Peyer's patch (tissue), 4 donors: ENCODE results near the gene OSBPL5. TPM values are rescaled to one million over a fixed set of nuclear protein-coding genes. Genes with fewer than 3 reads are reported as not detected.

Source experiments
- DNase-seq, 3 donors: peaks; one replicate each; pipeline ENCODE4 v3.0.0-alpha.2; 2017 to 2019
- H3K27ac ChIP-seq, 4 donors: fragments of 200-600 bp; sonication (generic); one replicate each; pipeline ENCODE4 v1.5.1; 2016 to 2019
- H3K27me3 ChIP-seq, 2 donors: fragments of 200-600 bp; sonication (generic); one replicate each; pipeline ENCODE4 v1.5.1; 2019
- H3K36me3 ChIP-seq, 3 donors: fragments of 200-600 bp; sonication (generic); one replicate each; pipeline ENCODE4 v1.5.1; 2016 to 2019
- H3K4me1 ChIP-seq, 4 donors: fragments of 200-600 bp; sonication (generic); one replicate each; pipeline ENCODE4 v1.5.1; 2016 to 2019
- H3K4me3 ChIP-seq, 4 donors: fragments of 200-600 bp; sonication (generic); 1 replicate in 3 of 4; 2 replicates in 1 of 4; pipeline ENCODE4 v1.5.1; 2016 to 2019; ENCODE audit warnings: mild to moderate bottlenecking in 1 of 4
- H3K9me3 ChIP-seq, 4 donors: fragments of 200-600 bp; sonication (generic); one replicate each; pipeline ENCODE4 v1.5.1; 2016 to 2019; ENCODE audit warnings: mild to moderate bottlenecking in 1 of 4
- CTCF ChIP-seq, 6 experiments: fragments of 450-650 bp in 4 of 6; fragments of 200-600 bp in 2 of 6; sonication (generic) in 1 of 6; IDR thresholded peaks; one replicate each; pipeline ENCODE4 v1.5.1; 2017 to 2019; ENCODE audit warnings: antibody characterized with exemption in 6 of 6, mild to moderate bottlenecking in 3 of 6, moderate library complexity in 1 of 6
- POLR2A ChIP-seq, 2 donors: fragments of 450-650 bp; IDR thresholded peaks; one replicate each; pipeline ENCODE4 v1.5.1; 2017; ENCODE audit warnings: antibody characterized with exemption in 2 of 2, mild to moderate bottlenecking in 2 of 2, moderate library complexity in 2 of 2
- total RNA-seq, 4 donors: library from RNA; depleted of rRNA; stranded (reverse); fragments of >200 nt; gene quantifications; one replicate each; pipeline ENCODE4 v1.1.0, GENCODE V29; 2016

OSBPL5 gene
- total RNA-seq, 4 donors from 2014 or later = 39.8 to 110 (median 73.2) TPM

DNA sequence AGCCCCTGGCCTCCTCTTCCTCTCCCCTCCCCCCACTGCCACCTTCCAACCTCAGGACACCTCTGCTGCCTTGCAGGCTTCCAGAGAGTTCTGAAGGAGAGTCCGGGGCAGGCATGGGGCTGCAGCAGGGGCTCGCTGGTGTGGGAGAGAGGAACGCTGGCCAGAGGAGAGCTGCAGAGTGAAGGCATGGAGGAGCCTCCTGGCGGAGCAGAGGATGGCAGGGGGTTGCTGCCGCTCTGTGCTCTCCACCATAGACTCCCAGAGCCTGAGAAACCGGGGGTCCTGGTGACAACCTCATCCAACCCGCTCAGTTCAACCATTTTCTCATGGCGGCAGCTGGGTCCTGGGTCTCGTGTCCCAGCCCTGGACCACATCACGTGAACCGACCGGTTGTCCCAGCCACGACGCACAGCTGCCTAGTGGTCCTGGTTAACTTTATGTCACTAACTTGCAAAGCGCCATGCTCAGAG is 36.0 kb upstream of the OSBPL5 start:
- H3K9me3 ChIP-seq = no peaks in the 10 kb centered on the region
- H3K27me3 ChIP-seq = peaks cover 0 to 9% of the 10 kb centered on the region in 2 donors
- no peak overlapping the region for H3K4me3 ChIP-seq
- no peak overlapping the region for H3K27ac ChIP-seq
- TF ChIP-seq CTCF (IDR thresholded peaks at IDR 0.05) (no peak), POLR2A (IDR thresholded peaks at IDR 0.05) (no peak)
- H3K4me1 ChIP-seq = peaks cover 0 to 15% (median 0%) of the 10 kb centered on the region in 4 donors
- DNase-seq = no peak
- H3K36me3 ChIP-seq = no peaks in the 10 kb centered on the region

- no peak overlapping the region for H3K4me3 ChIP-seq
- peak in 1 of 3 donors; percentile 36 for DNase-seq
- H3K27ac ChIP-seq = no peak overlapping the region
- TF ChIP-seq POLR2A (IDR thresholded peaks at IDR 0.05) = no peak
- peaks cover 0 to 13% (median 0%) of the 10 kb centered on the region in 4 donors for H3K4me1 ChIP-seq
- H3K36me3 ChIP-seq = no peaks in the 10 kb centered on the region
- H3K27me3 ChIP-seq = peaks cover 0 to 9% of the 10 kb centered on the region in 2 donors
- no peaks in the 10 kb centered on the region for H3K9me3 ChIP-seq
Measured at GRCh38 chr11:3200388-3201111, 35.4 kb upstream of the OSBPL5 start.

DNA sequence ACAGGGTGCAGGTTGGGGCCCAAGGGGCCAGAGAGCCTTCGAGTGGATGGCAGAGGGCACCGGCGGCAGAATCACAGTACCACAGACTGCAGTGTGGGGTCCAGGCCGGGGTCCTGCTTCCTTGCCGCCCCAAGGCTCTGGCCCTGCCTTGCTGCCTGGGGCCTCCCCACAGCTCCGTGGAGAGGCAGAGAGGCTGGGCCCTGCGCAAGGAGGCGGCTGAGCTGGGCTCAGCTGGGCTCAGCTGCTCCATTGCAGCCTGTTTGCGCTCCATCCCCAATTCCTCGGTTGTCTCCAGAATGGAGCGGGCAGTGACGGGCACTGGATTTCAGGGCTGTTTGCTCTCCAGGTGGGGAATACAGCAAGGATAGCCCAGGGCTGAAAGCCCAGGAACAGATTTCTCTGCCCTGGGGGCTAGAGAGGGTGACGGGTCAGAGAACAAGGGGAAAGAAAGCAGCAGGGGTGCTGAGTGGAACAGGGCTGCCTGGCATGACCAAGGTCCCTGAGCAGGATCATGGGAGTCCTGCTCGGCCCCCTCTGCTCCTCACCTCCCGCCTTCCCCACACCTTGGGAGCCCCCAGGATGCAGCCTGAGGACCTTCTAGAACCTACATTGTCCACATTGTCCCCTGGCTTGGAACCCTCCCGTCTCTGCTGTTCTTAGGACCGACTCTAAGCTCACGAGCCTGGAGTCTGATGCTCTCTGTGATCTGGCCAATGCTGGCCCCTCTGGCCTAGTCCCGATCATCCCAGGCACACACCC is 34.6 kb upstream of the OSBPL5 start:
- H3K4me3 ChIP-seq = no peak overlapping the region
- no peak overlapping the region for H3K27ac ChIP-seq
- H3K27me3 ChIP-seq = peaks cover 0 to 9% of the 10 kb centered on the region in 2 donors
- DNase-seq = peak in 1 of 3 donors; percentile 18
- TF ChIP-seq CTCF (IDR thresholded peaks at IDR 0.05) (no peak), POLR2A (IDR thresholded peaks at IDR 0.05) (no peak)
- H3K4me1 ChIP-seq = peaks cover 0 to 6% (median 0%) of the 10 kb centered on the region in 4 donors
- no peaks in the 10 kb centered on the region for H3K36me3 ChIP-seq
- H3K9me3 ChIP-seq = no peaks in the 10 kb centered on the region

GRCh38 chr11:3198815-3199214 is 33.7 kb upstream of the OSBPL5 start:
- no peak for TF ChIP-seq POLR2A (IDR thresholded peaks at IDR 0.05)
- no peak for TF ChIP-seq CTCF (IDR thresholded peaks at IDR 0.05)
- no peaks in the 10 kb centered on the region for H3K36me3 ChIP-seq
- H3K4me3 ChIP-seq = no peak overlapping the region
- peaks cover 0 to 6% (median 0%) of the 10 kb centered on the region in 4 donors for H3K4me1 ChIP-seq
- H3K27me3 ChIP-seq = peaks cover 0 to 9% of the 10 kb centered on the region in 2 donors
- no peaks in the 10 kb centered on the region for H3K9me3 ChIP-seq
- no peak for DNase-seq
- H3K27ac ChIP-seq = no peak overlapping the region

DNA sequence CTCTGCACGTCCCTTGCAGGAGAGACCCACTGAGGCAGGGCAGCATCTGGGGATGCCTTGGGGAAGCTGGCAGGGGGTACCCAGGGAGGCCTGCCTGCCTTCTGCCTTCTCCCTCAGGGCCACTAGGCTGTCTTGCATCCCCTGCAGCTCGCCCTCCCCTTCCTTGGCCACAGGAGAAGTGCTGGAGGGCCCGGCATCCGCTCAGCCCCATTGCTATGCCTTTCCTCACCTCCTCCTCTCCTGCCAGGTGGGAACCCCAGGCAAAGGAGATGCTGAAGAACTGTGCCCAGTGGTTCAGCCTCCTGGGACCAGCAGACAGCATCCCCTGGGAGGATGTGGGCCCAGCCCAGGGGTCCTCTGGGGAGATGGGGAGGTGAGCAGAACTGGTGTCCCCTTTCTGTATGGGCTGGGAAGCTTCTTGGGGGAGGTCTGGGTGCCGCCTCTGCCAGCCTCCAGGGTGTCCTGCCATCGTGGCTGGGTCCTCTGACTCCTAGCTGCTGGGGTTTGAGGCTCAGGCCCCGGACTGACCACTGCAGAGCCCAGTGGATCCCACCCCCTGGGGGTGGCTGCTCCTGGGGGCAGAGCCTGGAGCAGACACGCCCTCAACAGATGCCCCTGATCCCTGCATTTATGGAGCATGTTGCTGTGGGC is 32.9 kb upstream of the OSBPL5 start:
- Histone ChIP-seq H3K4me3 (no peak overlapping the region), H3K36me3 (no peaks in the 10 kb centered on the region), H3K9me3 (no peaks in the 10 kb centered on the region), H3K4me1 (no peaks in the 10 kb centered on the region), H3K27ac (no peak overlapping the region), H3K27me3 (peaks cover 0 to 9% of the 10 kb centered on the region in 2 donors)
- DNase-seq = no peak
- no peak for TF ChIP-seq CTCF (IDR thresholded peaks at IDR 0.05)
